HG02642 (cell line): ENCODE results near the gene ZMYND19.
"Not testable (repeated sequence)": the region's sequence is repeated elsewhere in the genome, so short reads cannot be mapped to it uniquely, and the experiment has no call there.

Experiments
- ATAC-seq: cut with Tn5 transposase; IDR thresholded peaks from one replicate; pipeline ENCODE4 v1.9.1; 2021; ENCODE audit warnings: mild to moderate bottlenecking; ENCODE audit not compliant: unreplicated experiment, poor library complexity

The ZMYND19 gene

GRCh38 chr9:137589441-137590122 lies 730 bp downstream of the ZMYND19 start:
- peak; percentile 16 for ATAC-seq

GRCh38 chr9:137588891-137589290 lies 1.4 kb downstream of the ZMYND19 start:
- no peak for ATAC-seq

GRCh38 chr9:137588311-137588710 lies 2.0 kb downstream of the ZMYND19 start:
- no peak for ATAC-seq

GRCh38 chr9:137586854-137587253 lies 3.5 kb downstream of the ZMYND19 start:
- no peak for ATAC-seq

- no peak for ATAC-seq
Observed at GRCh38 chr9:137583957-137584356, 6.4 kb downstream of the ZMYND19 start.

GRCh38 chr9:137583347-137583746 lies 7.0 kb downstream of the ZMYND19 start:
- ATAC-seq: no peak

- no peak for ATAC-seq
Observed at GRCh38 chr9:137582286-137582860, 7.9 kb downstream of the ZMYND19 start.

GRCh38 chr9:137581361-137582285 lies 8.7 kb downstream of the ZMYND19 start:
- no peak for ATAC-seq

GRCh38 chr9:137580954-137581322 lies 9.4 kb downstream of the ZMYND19 start:
- no peak for ATAC-seq

GRCh38 chr9:137580209-137580953 lies 9.9 kb downstream of the ZMYND19 start:
- no peak for ATAC-seq

- no peak for ATAC-seq
Observed at GRCh38 chr9:137579259-137579604, 11.1 kb downstream of the ZMYND19 start.

- ATAC-seq: peak; percentile 87
Observed at GRCh38 chr9:137578518-137579258, 11.6 kb downstream of the ZMYND19 start, which contains the start of gene DPH7. DPH7 (minus strand) TSS chr9:137578925; CDS start chr9:137578777, 148 bp downstream.

GRCh38 chr9:137575716-137576411 lies 14.4 kb downstream of the ZMYND19 start:
- ATAC-seq: no peak

GRCh38 chr9:137575364-137575715 lies 15.0 kb downstream of the ZMYND19 start:
- no peak for ATAC-seq

GRCh38 chr9:137574192-137574591 lies 16.1 kb downstream of the ZMYND19 start:
- ATAC-seq: no peak

- ATAC-seq: no peak
Observed at GRCh38 chr9:137570566-137570965, 19.7 kb downstream of the ZMYND19 start.

- no peak for ATAC-seq
Observed at GRCh38 chr9:137569609-137570203, 20.6 kb downstream of the ZMYND19 start.

GRCh38 chr9:137568445-137568844 lies 21.9 kb downstream of the ZMYND19 start:
- ATAC-seq: not testable (repeated sequence)
